HUES6 (cell line): ENCODE results near the gene EYA4.

Source experiments
- H3K27ac ChIP-seq: 2 replicates; pipeline ENCODE4 v1.7.0; 2013; ENCODE audit warnings: low read depth, mild to moderate bottlenecking, low read length, inconsistent platforms
- H3K27me3 ChIP-seq: 2 replicates; pipeline ENCODE4 v1.6.1; 2013; ENCODE audit warnings: low read length; ENCODE audit not compliant: control insufficient read depth, insufficient read depth
- H3K36me3 ChIP-seq: 2 replicates; pipeline ENCODE4 v1.6.1; 2013; ENCODE audit warnings: low read length; ENCODE audit not compliant: control insufficient read depth, insufficient read depth
- H3K4me1 ChIP-seq: 2 replicates; pipeline ENCODE4 v1.6.1; 2013; ENCODE audit warnings: low read length; ENCODE audit not compliant: control insufficient read depth, insufficient read depth
- H3K4me3 ChIP-seq: 2 replicates; pipeline ENCODE4 v1.5.1; 2013; ENCODE audit warnings: low read depth, low read length
- H3K9ac ChIP-seq: one replicate; pipeline ENCODE4 v1.6.1; 2013; ENCODE audit warnings: mild to moderate bottlenecking, low read length
- H3K9me3 ChIP-seq: 2 replicates; pipeline ENCODE4 v1.6.1; 2013; ENCODE audit warnings: low read depth, low read length; ENCODE audit not compliant: control insufficient read depth, insufficient read depth

The EYA4 gene

GRCh38 chr6:133241086-133241900, at the start of gene EYA4:
EYA4 (plus strand) TSS chr6:133241357; CDS start chr6:133274781, 33,424 bp downstream.
- H3K9ac ChIP-seq, result peak within 1 kb of the TSS; percentile 4

GRCh38 chr6:133193396-133193795, 47.8 kb upstream of the EYA4 start:
- H3K27ac ChIP-seq, result no peak overlapping the region
- H3K36me3 ChIP-seq, result no peaks in the 10 kb centered on the region
- H3K4me3 ChIP-seq, result no peak overlapping the region
- H3K4me1 ChIP-seq, result peaks cover 13% of the 10 kb centered on the region
- no peaks in the 10 kb centered on the region for H3K27me3 ChIP-seq
- H3K9ac ChIP-seq, result no peak overlapping the region
- no peaks in the 10 kb centered on the region for H3K9me3 ChIP-seq

More at GRCh38 chr6:133241086-133241900, at the start of gene EYA4:
- no peak within 1 kb of the TSS for H3K27ac ChIP-seq
- peaks cover 74% of the 10 kb centered on the region for H3K27me3 ChIP-seq
- no peaks in the 10 kb centered on the region for H3K36me3 ChIP-seq
- no peaks in the 10 kb centered on the region for H3K9me3 ChIP-seq
- H3K4me3 ChIP-seq, result peak within 1 kb of the TSS; percentile 79
- H3K4me1 ChIP-seq, result peaks cover 15% of the 10 kb centered on the region; the same call in 1 of the 2 replicates

- Histone ChIP-seq H3K9ac (no peak overlapping the region), H3K36me3 (no peaks in the 10 kb centered on the region), H3K27me3 (no peaks in the 10 kb centered on the region), H3K27ac (no peak overlapping the region), H3K4me3 (no peak overlapping the region), H3K9me3 (no peaks in the 10 kb centered on the region), H3K4me1 (no peaks in the 10 kb centered on the region)
Measured at GRCh38 chr6:133198725-133199124, 42.4 kb upstream of the EYA4 start.

- Histone ChIP-seq H3K9me3 (no peaks in the 10 kb centered on the region), H3K27ac (no peak overlapping the region), H3K36me3 (no peaks in the 10 kb centered on the region), H3K27me3 (no peaks in the 10 kb centered on the region), H3K4me3 (no peak overlapping the region), H3K4me1 (no peaks in the 10 kb centered on the region), H3K9ac (no peak overlapping the region)
Measured at GRCh38 chr6:133201231-133201630, 39.9 kb upstream of the EYA4 start.

- Histone ChIP-seq H3K4me3 (no peak overlapping the region), H3K36me3 (no peaks in the 10 kb centered on the region), H3K4me1 (no peaks in the 10 kb centered on the region), H3K9ac (no peak overlapping the region), H3K27ac (no peak overlapping the region), H3K9me3 (no peaks in the 10 kb centered on the region), H3K27me3 (no peaks in the 10 kb centered on the region)
Measured at GRCh38 chr6:133202610-133203343, 38.4 kb upstream of the EYA4 start.

DNA sequence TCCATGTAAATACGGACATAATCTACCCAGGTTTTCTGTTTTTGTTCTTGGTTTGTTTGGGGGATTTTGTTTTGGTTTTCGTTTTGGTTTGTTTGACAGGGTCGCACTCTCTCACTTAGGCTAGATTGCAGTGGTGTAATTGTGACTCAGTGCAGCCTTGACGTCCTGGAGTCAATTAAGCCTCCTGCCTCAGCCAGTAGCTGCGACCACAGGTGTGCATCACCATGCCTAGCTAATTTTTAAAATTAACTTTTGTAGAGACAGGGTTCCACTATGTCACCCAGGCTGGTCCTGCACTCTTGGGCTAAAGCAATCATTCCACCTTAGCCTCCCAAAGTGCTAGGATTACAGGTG, 37.8 kb upstream of the EYA4 start:
- Histone ChIP-seq H3K4me1 (no peaks in the 10 kb centered on the region), H3K27ac (no peak overlapping the region)

DNA sequence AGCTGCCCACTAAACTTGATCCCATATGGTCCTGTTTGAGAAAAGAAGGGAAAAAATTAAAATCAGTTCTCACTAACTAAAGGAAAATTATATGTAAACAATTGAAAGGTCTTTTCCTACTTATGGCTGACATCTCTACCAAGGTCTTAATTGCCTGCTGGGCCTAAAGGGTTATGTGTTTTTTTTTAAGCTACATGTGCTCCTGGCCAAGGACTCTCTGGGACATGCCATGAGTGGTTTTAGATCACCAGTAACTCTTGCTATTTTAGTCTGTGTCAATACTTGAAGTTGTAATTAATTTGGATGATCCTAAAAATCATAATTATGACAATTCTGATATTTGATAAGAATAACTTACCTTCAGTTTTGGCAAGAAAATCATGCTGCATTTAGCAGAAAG, 35.9 kb upstream of the EYA4 start:
- Histone ChIP-seq H3K27me3 (no peaks in the 10 kb centered on the region), H3K9me3 (0 out of 2 replicates have a peak, but pooled peaks cover 2% of the 10 kb centered on the region), H3K4me3 (no peak overlapping the region), H3K36me3 (no peaks in the 10 kb centered on the region), H3K4me1 (no peaks in the 10 kb centered on the region), H3K9ac (no peak overlapping the region), H3K27ac (no peak overlapping the region)

More for the DNA sequence above, 37.8 kb upstream of the EYA4 start:
- Histone ChIP-seq H3K27me3 (no peaks in the 10 kb centered on the region), H3K9ac (no peak overlapping the region), H3K36me3 (no peaks in the 10 kb centered on the region), H3K9me3 (no peaks in the 10 kb centered on the region), H3K4me3 (no peak overlapping the region)

GRCh38 chr6:133206942-133207341, 34.2 kb upstream of the EYA4 start:
- no peak overlapping the region for H3K4me3 ChIP-seq
- 0 out of 2 replicates have a peak, but pooled peaks cover 2% of the 10 kb centered on the region for H3K9me3 ChIP-seq
- no peak overlapping the region for H3K9ac ChIP-seq
- H3K27ac ChIP-seq, result no peak overlapping the region
- H3K36me3 ChIP-seq, result no peaks in the 10 kb centered on the region
- H3K4me1 ChIP-seq, result no peaks in the 10 kb centered on the region
- H3K27me3 ChIP-seq, result no peaks in the 10 kb centered on the region

DNA sequence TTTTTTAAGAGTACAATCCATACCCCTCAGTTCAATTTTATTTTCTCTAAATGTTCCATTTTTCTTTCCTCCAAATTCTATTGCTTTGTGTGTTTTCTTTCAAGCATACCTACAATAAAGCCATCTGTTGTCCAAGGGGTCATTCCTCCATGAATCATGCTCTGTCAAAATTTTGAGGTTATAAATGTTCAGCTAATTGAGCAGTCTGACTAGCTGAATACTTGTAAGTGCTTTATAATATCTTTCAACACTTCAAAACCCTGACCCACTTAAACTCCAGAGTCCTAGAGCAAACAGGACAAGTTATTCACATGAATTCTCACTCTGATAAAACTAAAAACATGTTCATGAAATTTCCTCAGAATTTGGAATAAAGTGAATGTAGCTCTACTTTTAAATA, 33.4 kb upstream of the EYA4 start:
- H3K27ac ChIP-seq, result no peak overlapping the region

GRCh38 chr6:133208183-133208755, 32.9 kb upstream of the EYA4 start:
- no peaks in the 10 kb centered on the region for H3K36me3 ChIP-seq
- 0 out of 2 replicates have a peak, but pooled peaks cover 2% of the 10 kb centered on the region for H3K9me3 ChIP-seq
- no peak overlapping the region for H3K4me3 ChIP-seq
- no peak overlapping the region for H3K9ac ChIP-seq
- H3K27me3 ChIP-seq, result no peaks in the 10 kb centered on the region
- no peak overlapping the region for H3K27ac ChIP-seq
- no peaks in the 10 kb centered on the region for H3K4me1 ChIP-seq

More for the DNA sequence above, 33.4 kb upstream of the EYA4 start:
- H3K36me3 ChIP-seq, result no peaks in the 10 kb centered on the region
- H3K9me3 ChIP-seq, result 0 out of 2 replicates have a peak, but pooled peaks cover 2% of the 10 kb centered on the region
- H3K4me3 ChIP-seq, result no peak overlapping the region
- H3K4me1 ChIP-seq, result no peaks in the 10 kb centered on the region
- H3K27me3 ChIP-seq, result no peaks in the 10 kb centered on the region
- H3K9ac ChIP-seq, result no peak overlapping the region

- H3K9me3 ChIP-seq, result peaks cover 9% of the 10 kb centered on the region; the same call in 1 of the 2 replicates
- no peaks in the 10 kb centered on the region for H3K4me1 ChIP-seq
- no peak overlapping the region for H3K27ac ChIP-seq
Measured at GRCh38 chr6:133214267-133214666, 26.9 kb upstream of the EYA4 start.

More at GRCh38 chr6:133214267-133214666, 26.9 kb upstream of the EYA4 start:
- no peak overlapping the region for H3K4me3 ChIP-seq
- no peaks in the 10 kb centered on the region for H3K36me3 ChIP-seq
- H3K9ac ChIP-seq, result no peak overlapping the region
- no peaks in the 10 kb centered on the region for H3K27me3 ChIP-seq
